ENCODE data around the gene CNTNAP1.

- TF ChIP-seq CTCF (IDR thresholded peaks at IDR 0.05) (no peak), POLR2A (IDR thresholded peaks at IDR 0.05) (no peak)
Measured at GRCh38 chr17:42708588-42708987, 26.3 kb downstream of the CNTNAP1 start.
